ENCODE results near the gene RIC1. TPM values are rescaled to one million over a fixed set of nuclear protein-coding genes. Genes with fewer than 3 reads are reported as not detected.

RIC1 gene
- total RNA-seq, 1 donor from 2014 or later = 23.9 TPM

GRCh38 chr9:5825223-5825622 lies 196.3 kb downstream of the RIC1 start:
- intact Hi-C loops (cut with DNase I) = no loop called here
- Histone ChIP-seq H3K4me3 (no peak overlapping the region), H3K36me3 (peaks cover 30% of the 10 kb centered on the region), H3K9me3 (no peaks in the 10 kb centered on the region), H3K27ac (no peak overlapping the region), H3K27me3 (no peaks in the 10 kb centered on the region), H3K4me1 (no peaks in the 10 kb centered on the region)
- TF ChIP-seq CTCF (IDR thresholded peaks at IDR 0.05) = no peak
- no peak for DNase-seq
- ATAC-seq = no peak

Other genes starting within 250 kb of the RIC1 start
- 18.0 TPM for gene PLGRKT, start 191.2 kb upstream of the RIC1 start, total RNA-seq
- 25.9 TPM for gene CD274, start 178.6 kb upstream of the RIC1 start, total RNA-seq
- gene PDCD1LG2, start 118.6 kb upstream of the RIC1 start, total RNA-seq = 6.3 TPM
- 34.8 TPM for gene ERMP1, start 204.0 kb downstream of the RIC1 start, total RNA-seq

Data from upper lobe of right lung (tissue), 1 donor.